Measurements from ENCODE around the gene FAM53B.

GRCh38 chr10:124697837-124698544 lies 46.2 kb downstream of the FAM53B start:
- TF ChIP-seq POLR2A (IDR thresholded peaks at IDR 0.05) (no peak), POLR2AphosphoS5 (IDR thresholded peaks at IDR 0.05) (no peak), CTCF (IDR thresholded peaks at IDR 0.05) (no peak), EP300 (IDR thresholded peaks at IDR 0.05) (no peak)
